Stimulated activated effector memory CD8-positive, alpha-beta T cell treated with anti-CD3 and anti-CD28 coated beads, Interleukin-12 subunit alpha, Interleukin-12 subunit beta, amount 100 ng/mL, for 72 hours (primary cell): ENCODE measurements around the gene GSTT2.

Experiments
- ATAC-seq: fragments of 150-1000 bp; cut with Tn5 transposase; 2 replicates; pipeline ENCODE4 v1.10.0; 2021
- DNase-seq, 2 donors: peaks; one replicate each; pipeline ENCODE4 v3.0.0; 2021 to 2022; ENCODE audit warnings: low spot score in 2 of 2
- H3K27ac Mint-ChIP-seq: one replicate; pipeline ENCODE4 v1.8.0; 2022; ENCODE audit warnings: mild to moderate bottlenecking, mixed read lengths
- H3K36me3 Mint-ChIP-seq: one replicate; pipeline ENCODE4 v1.8.0; 2022; ENCODE audit warnings: mild to moderate bottlenecking, mixed read lengths
- H3K4me1 Mint-ChIP-seq: one replicate; pipeline ENCODE4 v1.8.0; 2022; ENCODE audit warnings: mixed read lengths
- H3K4me3 Mint-ChIP-seq: one replicate; pipeline ENCODE4 v1.8.0; 2022; ENCODE audit warnings: mild to moderate bottlenecking, mixed read lengths
- H3K9me3 Mint-ChIP-seq: one replicate; pipeline ENCODE4 v1.8.0; 2022; ENCODE audit warnings: mixed read lengths

The GSTT2 gene

GRCh38 chr22:24011735-24012068, 31.8 kb downstream of the GSTT2 start:
- ATAC-seq (no peak), DNase-seq (no peak)
- no peaks in the 10 kb centered on the region for H3K9me3 Mint-ChIP-seq
- peaks cover 17% of the 10 kb centered on the region for H3K36me3 Mint-ChIP-seq
- H3K27ac Mint-ChIP-seq: peak overlapping the region; percentile 97
- H3K4me3 Mint-ChIP-seq: peak overlapping the region; percentile 96
- H3K4me1 Mint-ChIP-seq: peaks cover 33% of the 10 kb centered on the region

DNA sequence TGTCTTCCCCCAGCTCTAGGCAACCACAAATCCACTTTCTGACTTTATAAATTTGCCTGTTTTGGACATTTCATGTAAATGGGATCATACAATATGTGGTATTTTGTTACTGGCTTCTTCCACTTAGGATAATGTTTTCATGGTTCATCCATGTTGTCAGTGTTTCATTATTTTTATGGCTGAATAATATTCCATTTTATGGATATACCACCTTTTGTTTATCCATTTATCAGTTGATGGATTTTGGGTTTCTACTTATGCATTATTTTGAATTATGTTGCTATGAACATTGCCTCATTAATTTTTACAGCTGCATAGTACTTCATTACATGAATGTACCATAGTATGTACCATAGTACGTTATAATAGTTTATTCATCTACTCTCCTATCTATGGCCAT, 36.2 kb downstream of the GSTT2 start:
- Mint-ChIP-seq H3K4me1 (peaks cover 42% of the 10 kb centered on the region), H3K9me3 (no peaks in the 10 kb centered on the region), H3K27ac (no peak overlapping the region), H3K4me3 (no peak overlapping the region), H3K36me3 (peaks cover 30% of the 10 kb centered on the region)
- no peak for ATAC-seq
- DNase-seq: no peak

DNA sequence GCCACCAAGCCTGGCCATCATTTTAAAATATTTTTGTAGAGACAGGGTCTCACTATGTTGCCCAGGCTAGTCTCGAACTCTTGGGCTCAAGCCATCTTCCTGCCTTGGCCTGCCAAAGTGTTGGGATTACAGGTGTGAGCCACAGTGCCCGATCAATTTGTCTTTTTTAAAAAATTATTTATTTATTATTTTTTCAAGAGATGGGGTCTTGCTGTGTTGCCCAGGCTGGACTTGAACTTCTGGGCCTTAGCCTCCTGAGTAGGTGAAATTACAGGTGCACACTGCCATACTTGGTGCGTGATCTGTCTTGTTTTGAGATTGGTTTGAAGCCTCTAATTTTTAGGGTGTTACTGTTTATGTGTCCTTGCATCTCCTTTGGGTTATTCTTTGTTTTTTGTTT, 41.4 kb downstream of the GSTT2 start:
- no peaks in the 10 kb centered on the region for H3K9me3 Mint-ChIP-seq
- ATAC-seq: no peak
- DNase-seq: peak in 1 of 2 donors; percentile 3
- peak overlapping the region; percentile 50 for H3K27ac Mint-ChIP-seq
- no peak overlapping the region for H3K4me3 Mint-ChIP-seq
- H3K4me1 Mint-ChIP-seq: peaks cover 45% of the 10 kb centered on the region
- peaks cover 37% of the 10 kb centered on the region for H3K36me3 Mint-ChIP-seq

DNA sequence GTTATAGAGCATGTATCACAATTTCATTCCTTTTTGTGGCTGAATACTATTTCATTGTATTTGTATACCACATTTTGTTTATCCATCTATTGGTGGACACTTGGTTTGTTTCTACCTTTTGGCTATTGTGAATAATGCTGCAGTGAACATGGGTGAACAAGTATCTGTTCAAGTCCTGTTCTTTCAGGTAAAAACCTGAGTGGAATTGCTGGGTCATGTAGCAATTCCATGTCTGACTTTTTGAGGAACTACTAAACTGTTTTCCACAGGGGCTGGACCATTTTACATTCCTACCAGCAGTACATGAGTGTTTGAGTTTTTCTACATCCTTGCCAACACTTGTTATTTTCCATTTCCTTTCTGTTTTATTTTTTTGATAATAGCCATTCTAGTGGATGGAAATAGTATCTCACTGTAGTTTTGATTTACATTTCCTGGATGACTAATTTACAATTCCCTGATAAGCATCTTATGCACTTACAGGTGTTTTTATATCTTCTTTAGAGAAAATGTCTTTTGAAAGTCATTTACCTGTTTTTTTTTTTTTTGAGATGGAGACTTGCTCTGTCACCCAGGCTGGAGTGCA, 43.4 kb downstream of the GSTT2 start:
- no peak overlapping the region for H3K4me3 Mint-ChIP-seq
- ATAC-seq: no peak
- DNase-seq: peak in 1 of 2 donors; percentile 12
- peak overlapping the region; percentile 89 for H3K27ac Mint-ChIP-seq
- H3K9me3 Mint-ChIP-seq: no peaks in the 10 kb centered on the region
- H3K36me3 Mint-ChIP-seq: peaks cover 20% of the 10 kb centered on the region
- H3K4me1 Mint-ChIP-seq: peaks cover 37% of the 10 kb centered on the region

DNA sequence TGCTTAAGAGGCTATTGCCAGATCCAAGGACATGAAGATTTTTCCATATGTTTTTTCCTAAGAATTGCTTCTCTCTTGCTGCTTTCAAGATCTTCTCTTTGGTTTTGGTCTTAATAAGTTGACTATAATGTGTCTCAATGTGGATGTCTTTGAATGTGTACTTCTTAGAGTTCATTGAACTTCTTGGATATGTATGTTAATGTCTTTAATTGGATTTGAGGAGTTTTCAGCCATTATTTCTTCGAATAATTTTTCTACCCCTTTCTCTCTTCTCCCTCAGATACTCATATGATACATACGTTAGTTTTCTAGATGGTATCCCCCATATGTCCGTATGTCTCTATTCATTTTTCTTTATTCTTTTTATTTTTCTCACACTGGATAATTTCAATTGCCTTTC, 44.4 kb downstream of the GSTT2 start:
- ATAC-seq: no peak
- H3K4me1 Mint-ChIP-seq: peaks cover 32% of the 10 kb centered on the region
- no peak overlapping the region for H3K4me3 Mint-ChIP-seq
- peaks cover 16% of the 10 kb centered on the region for H3K36me3 Mint-ChIP-seq
- no peak for DNase-seq
- H3K27ac Mint-ChIP-seq: no peak overlapping the region
- H3K9me3 Mint-ChIP-seq: no peaks in the 10 kb centered on the region

DNA sequence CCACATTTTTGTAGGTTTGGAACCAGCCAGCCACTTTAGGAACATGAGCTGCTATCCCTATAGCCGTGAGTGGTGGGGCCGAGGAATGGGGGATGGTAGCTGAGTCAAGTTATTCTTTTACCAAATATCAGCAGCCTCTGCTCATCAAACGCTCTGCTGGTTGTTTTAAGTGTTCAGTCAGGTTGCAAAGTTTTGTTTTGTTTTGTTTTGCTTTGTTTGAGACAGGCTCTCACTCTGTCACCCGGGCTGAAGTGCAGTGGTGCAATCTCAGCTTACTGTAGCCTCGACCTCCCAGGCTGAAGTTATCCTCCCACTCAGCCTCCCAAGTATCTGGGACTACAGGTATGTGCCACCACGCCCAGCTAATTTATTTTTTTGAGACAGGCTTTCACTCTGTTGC, 45.5 kb downstream of the GSTT2 start:
- no peak overlapping the region for H3K4me3 Mint-ChIP-seq
- no peak overlapping the region for H3K27ac Mint-ChIP-seq
- DNase-seq (no peak), ATAC-seq (no peak)
- peaks cover 16% of the 10 kb centered on the region for H3K36me3 Mint-ChIP-seq
- H3K9me3 Mint-ChIP-seq: no peaks in the 10 kb centered on the region
- peaks cover 30% of the 10 kb centered on the region for H3K4me1 Mint-ChIP-seq

- ATAC-seq (no peak), DNase-seq (no peak)
- Mint-ChIP-seq H3K27ac (no peak overlapping the region), H3K4me3 (no peak overlapping the region), H3K9me3 (no peaks in the 10 kb centered on the region), H3K4me1 (peaks cover 26% of the 10 kb centered on the region), H3K36me3 (peaks cover 16% of the 10 kb centered on the region)
Measured at GRCh38 chr22:24026056-24026455, 46.1 kb downstream of the GSTT2 start.

DNA sequence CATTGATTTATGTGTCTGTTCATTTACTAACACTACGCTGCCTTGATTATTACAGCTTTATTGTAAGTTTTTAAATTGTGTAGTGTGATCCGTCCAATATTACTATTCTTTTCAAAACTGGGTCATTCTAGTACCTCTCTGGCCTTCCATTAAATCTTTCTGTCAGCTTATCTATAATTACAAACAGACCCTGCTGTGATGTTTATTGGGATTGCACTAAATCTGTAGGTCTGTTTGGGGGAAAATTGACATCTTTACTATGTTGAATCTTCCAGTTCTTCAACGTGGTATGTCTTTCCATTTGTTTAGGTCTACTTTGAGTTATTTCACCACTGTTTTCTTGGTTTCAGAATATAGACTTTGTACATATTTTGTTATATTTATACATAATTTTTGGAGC, 46.8 kb downstream of the GSTT2 start:
- ATAC-seq (no peak), DNase-seq (no peak)
- H3K36me3 Mint-ChIP-seq: peaks cover 16% of the 10 kb centered on the region
- peaks cover 26% of the 10 kb centered on the region for H3K4me1 Mint-ChIP-seq
- no peaks in the 10 kb centered on the region for H3K9me3 Mint-ChIP-seq
- H3K27ac Mint-ChIP-seq: no peak overlapping the region
- no peak overlapping the region for H3K4me3 Mint-ChIP-seq

- no peak overlapping the region for H3K27ac Mint-ChIP-seq
- H3K4me3 Mint-ChIP-seq: no peak overlapping the region
- H3K4me1 Mint-ChIP-seq: peaks cover 21% of the 10 kb centered on the region
- peaks cover 16% of the 10 kb centered on the region for H3K36me3 Mint-ChIP-seq
- H3K9me3 Mint-ChIP-seq: no peaks in the 10 kb centered on the region
- no peak for ATAC-seq
- no peak for DNase-seq
Measured at GRCh38 chr22:24027389-24027975, 47.5 kb downstream of the GSTT2 start.

DNA sequence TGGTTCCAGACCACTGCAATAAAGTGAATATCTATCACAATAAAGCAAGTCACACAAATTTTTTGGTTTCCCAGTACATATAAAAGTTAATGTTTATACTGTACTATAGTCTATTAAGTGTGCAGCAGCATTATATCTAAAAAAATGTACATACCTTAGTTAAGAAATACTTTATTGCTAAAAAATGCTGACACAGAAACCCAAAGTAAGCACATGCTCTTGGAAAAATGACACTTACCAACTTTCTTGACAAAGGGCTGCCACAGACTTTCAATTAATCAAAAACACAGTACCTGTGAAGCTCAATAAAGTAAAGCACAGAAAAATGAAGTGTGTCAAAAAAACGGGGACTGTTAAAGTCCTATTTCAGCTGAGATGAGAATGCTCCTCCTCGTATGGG, 48.1 kb downstream of the GSTT2 start:
- no peaks in the 10 kb centered on the region for H3K9me3 Mint-ChIP-seq
- H3K4me3 Mint-ChIP-seq: no peak overlapping the region
- no peak for DNase-seq
- peaks cover 16% of the 10 kb centered on the region for H3K36me3 Mint-ChIP-seq
- H3K27ac Mint-ChIP-seq: peak overlapping the region; percentile 32
- peaks cover 17% of the 10 kb centered on the region for H3K4me1 Mint-ChIP-seq
- ATAC-seq: no peak

- H3K27ac Mint-ChIP-seq: peak overlapping the region; percentile 32
- H3K9me3 Mint-ChIP-seq: no peaks in the 10 kb centered on the region
- peaks cover 13% of the 10 kb centered on the region for H3K4me1 Mint-ChIP-seq
- DNase-seq: no peak
- no peak overlapping the region for H3K4me3 Mint-ChIP-seq
- H3K36me3 Mint-ChIP-seq: peaks cover 16% of the 10 kb centered on the region
- no peak for ATAC-seq
Measured at GRCh38 chr22:24028533-24028932, 48.6 kb downstream of the GSTT2 start.

GRCh38 chr22:24029304-24029703, 49.4 kb downstream of the GSTT2 start:
- Mint-ChIP-seq H3K36me3 (peaks cover 16% of the 10 kb centered on the region), H3K9me3 (no peaks in the 10 kb centered on the region), H3K27ac (no peak overlapping the region), H3K4me1 (peaks cover 14% of the 10 kb centered on the region), H3K4me3 (no peak overlapping the region)
- ATAC-seq (no peak), DNase-seq (no peak)

DNA sequence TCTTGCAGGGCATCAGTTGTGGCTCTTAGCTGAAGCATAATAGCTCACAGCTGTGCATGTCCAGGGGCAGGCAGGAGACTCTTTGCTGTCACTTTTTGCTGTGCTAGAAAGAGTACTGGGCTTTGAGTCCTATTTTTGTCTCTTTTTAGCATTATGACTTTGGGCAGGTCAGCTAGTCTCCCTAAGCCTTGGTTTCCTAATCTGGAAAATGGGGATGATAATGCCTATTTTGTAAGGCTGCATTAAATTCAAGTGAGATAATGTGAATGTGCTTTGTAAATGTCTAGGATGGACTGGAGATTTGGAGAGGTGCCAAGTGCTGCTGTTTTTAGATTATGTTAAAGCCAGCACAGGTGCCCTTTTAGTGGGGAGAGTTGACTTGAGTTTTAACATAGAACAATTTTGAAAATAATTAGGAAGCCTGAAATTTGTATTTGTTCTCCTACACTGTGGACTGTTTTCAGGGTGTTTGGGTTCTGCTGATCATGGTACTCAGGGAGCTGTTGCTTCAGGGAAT, 50.3 kb downstream of the GSTT2 start:
- Mint-ChIP-seq H3K4me3 (no peak overlapping the region), H3K36me3 (peaks cover 14% of the 10 kb centered on the region), H3K27ac (peak overlapping the region; percentile 20), H3K4me1 (peaks cover 14% of the 10 kb centered on the region), H3K9me3 (no peaks in the 10 kb centered on the region)
- ATAC-seq (no peak), DNase-seq (no peak)
